A673 (cell line): ENCODE data around the gene SLC16A7.

Experiments used
- CTCF ChIP-seq: fragments of 300-800, 200-600 bp; sonication (generic); conservative IDR thresholded peaks from 2 replicates; pipeline ENCODE4 v1.5.1; 2017; ENCODE audit warnings: low read depth, mild to moderate bottlenecking, antibody characterized with exemption, low read length, moderate library complexity, mixed read lengths
- EZH2 ChIP-seq: fragments of 200-600 bp; sonication (generic); IDR thresholded peaks from 2 replicates; pipeline ENCODE4 v1.6.1; 2017; ENCODE audit warnings: borderline replicate concordance, low read depth, mild to moderate bottlenecking, mixed read lengths, antibody characterized with exemption, low read length; ENCODE audit not compliant: poor library complexity, severe bottlenecking

GRCh38 chr12:59657711-59658110 is 61.9 kb downstream of the SLC16A7 start:
- TF ChIP-seq CTCF: no peak
- TF ChIP-seq EZH2: no peak
